Measurements from ENCODE around the gene PAXX.

The PAXX gene

DNA sequence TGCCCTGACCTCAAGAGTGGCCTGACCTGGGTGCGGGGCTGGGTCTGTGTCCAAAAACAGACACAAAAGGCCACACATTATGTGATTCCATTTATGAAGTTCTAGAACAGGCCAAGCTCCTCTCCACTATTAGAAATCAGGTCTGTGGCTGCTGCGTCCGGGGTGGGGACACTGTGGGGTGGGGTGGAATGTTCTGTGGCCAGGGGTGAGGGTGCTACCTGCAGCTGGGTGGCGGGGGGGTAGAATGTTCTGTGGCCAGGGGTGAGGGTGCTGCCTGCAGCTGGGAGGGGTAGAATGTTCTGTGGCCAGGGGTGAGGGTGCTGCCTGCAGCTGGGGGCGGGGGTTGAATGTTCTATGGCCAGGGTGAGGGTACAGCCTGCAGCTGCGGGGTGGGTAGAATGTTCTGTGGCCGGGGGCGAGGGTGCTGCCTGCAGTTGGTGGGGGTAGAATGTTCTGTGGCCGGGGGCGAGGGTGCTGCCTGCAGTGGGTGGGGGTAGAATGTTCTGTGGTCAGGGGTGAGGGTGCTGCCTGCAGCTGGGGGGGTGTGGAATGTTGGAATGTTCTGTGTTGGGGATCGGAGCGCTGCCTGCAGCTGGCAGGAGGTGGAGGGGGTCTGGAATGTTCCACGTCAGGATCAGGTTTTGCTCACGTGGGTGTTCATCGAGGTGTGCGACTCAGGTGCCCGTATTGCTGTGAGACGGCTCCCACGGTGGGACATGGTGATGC is 31.8 kb upstream of the PAXX start:
- Mint-ChIP-seq H3K27me3 (no peaks in the 10 kb centered on the region), H3K4me1 (peaks cover 11% of the 10 kb centered on the region), H3K4me3 (no peak overlapping the region), H3K36me3 (peaks cover 2% of the 10 kb centered on the region), H3K9me3 (peaks cover 5% of the 10 kb centered on the region), H3K27ac (peak overlapping the region; percentile 17)

GRCh38 chr9:136960938-136961275 is 31.3 kb upstream of the PAXX start:
- Mint-ChIP-seq H3K9me3 (peaks cover 5% of the 10 kb centered on the region), H3K27me3 (no peaks in the 10 kb centered on the region), H3K36me3 (peaks cover 2% of the 10 kb centered on the region), H3K4me1 (peaks cover 16% of the 10 kb centered on the region), H3K4me3 (no peak overlapping the region), H3K27ac (no peak overlapping the region)

DNA sequence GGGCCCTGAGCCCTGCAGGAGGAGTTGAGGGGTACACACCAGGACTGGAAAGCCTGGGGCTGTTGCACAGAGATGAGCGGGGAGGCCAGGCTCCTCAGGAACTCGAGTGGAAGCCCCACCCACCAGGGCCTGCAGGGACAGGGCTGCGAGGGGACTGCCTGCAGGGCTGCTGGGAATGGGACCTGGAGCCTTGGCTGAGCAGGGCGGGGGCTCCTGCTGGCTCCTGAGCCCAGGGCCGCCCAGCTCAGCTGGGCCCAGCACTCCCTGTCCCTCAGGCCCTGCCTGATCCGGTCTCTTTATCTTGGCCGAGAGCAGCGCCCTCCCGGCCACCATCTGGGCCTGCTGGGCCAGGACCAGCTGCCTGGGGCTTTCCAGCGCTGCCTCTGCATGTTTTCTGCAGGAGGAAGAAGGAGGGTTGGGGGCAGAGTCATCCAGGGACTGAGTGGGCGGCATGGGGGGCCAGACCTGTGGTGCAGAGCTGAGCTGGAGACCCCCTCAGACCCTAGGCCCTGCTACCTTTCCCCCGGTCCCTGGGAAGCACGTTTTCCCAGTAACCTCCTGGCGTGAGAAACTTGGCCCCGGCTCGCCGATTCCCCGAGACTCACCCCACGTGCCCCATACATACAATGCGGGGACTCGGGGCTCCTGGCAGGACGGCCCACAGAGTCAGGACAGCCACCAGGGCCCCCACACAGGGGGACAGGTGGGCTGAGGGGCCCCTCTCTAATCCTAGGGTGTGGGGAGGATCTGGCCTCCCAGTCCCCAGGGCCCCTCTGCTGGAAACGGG is 30.8 kb upstream of the PAXX start:
- Mint-ChIP-seq H3K4me1 (peaks cover 22% of the 10 kb centered on the region), H3K36me3 (peaks cover 2% of the 10 kb centered on the region), H3K27ac (no peak overlapping the region), H3K9me3 (peaks cover 4% of the 10 kb centered on the region), H3K4me3 (no peak overlapping the region), H3K27me3 (no peaks in the 10 kb centered on the region)

GRCh38 chr9:136962163-136962562 is 30.1 kb upstream of the PAXX start:
- Mint-ChIP-seq H3K36me3 (no peaks in the 10 kb centered on the region), H3K27ac (no peak overlapping the region), H3K4me3 (no peak overlapping the region), H3K9me3 (no peaks in the 10 kb centered on the region), H3K4me1 (peaks cover 23% of the 10 kb centered on the region), H3K27me3 (no peaks in the 10 kb centered on the region)

- Mint-ChIP-seq H3K9me3 (no peaks in the 10 kb centered on the region), H3K4me3 (no peak overlapping the region), H3K36me3 (no peaks in the 10 kb centered on the region), H3K4me1 (peaks cover 23% of the 10 kb centered on the region), H3K27me3 (no peaks in the 10 kb centered on the region), H3K27ac (no peak overlapping the region)
Measured at GRCh38 chr9:136962701-136963248, 29.4 kb upstream of the PAXX start.

GRCh38 chr9:136963341-136963740 is 28.9 kb upstream of the PAXX start:
- Mint-ChIP-seq H3K4me1 (peaks cover 23% of the 10 kb centered on the region), H3K4me3 (no peak overlapping the region), H3K27ac (no peak overlapping the region), H3K27me3 (no peaks in the 10 kb centered on the region), H3K36me3 (no peaks in the 10 kb centered on the region), H3K9me3 (no peaks in the 10 kb centered on the region)

DNA sequence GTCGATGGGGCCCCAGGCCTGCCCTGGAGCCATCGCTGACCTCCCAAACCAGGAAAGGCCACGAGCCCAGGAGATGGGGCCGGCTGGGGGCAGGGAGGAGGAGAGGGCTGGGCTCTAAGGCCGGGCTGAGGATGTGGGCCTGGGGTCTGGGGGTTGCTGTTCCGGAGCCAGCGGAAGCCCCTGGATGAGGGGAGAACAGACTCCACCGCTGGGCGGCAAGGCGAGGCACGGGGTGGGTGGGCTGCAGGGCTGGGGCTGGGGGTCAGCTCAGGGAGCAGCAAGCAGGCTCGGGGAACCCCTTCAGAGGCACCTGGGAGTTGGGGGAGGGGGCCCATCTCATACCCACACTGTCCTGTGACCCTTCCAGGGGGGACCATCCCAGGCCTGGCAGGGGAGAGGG is 28.5 kb upstream of the PAXX start:
- Mint-ChIP-seq H3K27me3 (no peaks in the 10 kb centered on the region), H3K9me3 (no peaks in the 10 kb centered on the region), H3K27ac (no peak overlapping the region), H3K4me1 (peaks cover 23% of the 10 kb centered on the region), H3K4me3 (no peak overlapping the region), H3K36me3 (no peaks in the 10 kb centered on the region)

DNA sequence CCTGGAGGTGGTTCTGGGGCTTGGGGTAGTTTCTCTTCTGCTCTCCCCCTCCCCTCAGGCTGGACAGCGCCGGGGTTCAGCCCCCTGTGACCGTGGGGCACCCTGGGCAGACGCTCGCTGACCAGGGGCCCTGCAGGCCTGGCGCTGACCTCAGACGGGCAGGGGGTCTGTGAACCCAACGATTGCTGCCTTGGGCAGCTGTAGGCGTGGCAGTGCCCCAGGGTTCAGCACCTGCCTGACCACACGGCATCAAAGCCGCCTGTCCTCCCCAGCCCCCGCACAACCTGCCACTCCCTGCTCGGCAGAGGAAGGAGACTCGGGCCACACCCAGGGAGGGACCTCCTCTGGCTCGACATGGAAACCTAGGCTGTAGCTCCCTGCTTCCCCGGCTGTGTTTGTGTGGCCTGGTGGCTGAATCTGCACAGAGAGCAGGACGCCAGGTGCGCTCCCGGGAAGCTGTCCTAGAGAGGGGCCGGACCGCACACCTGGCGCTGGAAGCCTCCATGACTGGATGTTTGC is 28.0 kb upstream of the PAXX start:
- Mint-ChIP-seq H3K9me3 (no peaks in the 10 kb centered on the region), H3K36me3 (no peaks in the 10 kb centered on the region), H3K27me3 (no peaks in the 10 kb centered on the region), H3K4me1 (peaks cover 23% of the 10 kb centered on the region), H3K4me3 (no peak overlapping the region), H3K27ac (no peak overlapping the region)

DNA sequence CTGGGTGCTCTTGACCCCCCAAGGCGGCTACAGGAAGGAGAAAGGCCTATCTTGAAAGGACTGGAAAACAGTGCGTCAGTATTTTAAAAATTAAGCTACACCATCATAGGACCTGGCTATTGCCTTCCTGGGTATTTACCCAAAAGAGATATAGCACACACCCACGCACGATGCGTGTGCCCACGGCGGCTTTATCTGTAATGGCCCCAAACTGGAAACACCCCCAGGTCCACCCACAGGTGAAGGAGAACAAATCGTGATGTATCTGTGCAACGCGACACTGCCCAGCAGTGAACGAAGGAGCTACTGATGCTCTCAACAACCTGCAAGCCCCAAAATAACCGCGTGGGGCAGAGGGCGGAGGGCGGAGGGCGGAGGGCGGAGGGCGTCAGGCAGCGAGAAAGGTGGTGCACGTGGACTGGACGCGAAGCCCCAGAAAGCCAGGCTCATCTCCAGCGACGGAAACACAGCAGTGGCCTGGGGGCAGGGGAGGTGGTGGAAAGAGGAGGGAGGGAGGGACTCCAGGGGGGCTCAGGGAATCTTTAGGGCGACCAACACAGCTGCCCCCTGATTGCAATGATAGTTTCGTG is 27.3 kb upstream of the PAXX start:
- no peak overlapping the region for H3K27ac Mint-ChIP-seq
- peaks cover 22% of the 10 kb centered on the region for H3K4me1 Mint-ChIP-seq
- H3K27me3 Mint-ChIP-seq = no peaks in the 10 kb centered on the region
- no peak overlapping the region for H3K4me3 Mint-ChIP-seq
- no peaks in the 10 kb centered on the region for H3K36me3 Mint-ChIP-seq
- no peaks in the 10 kb centered on the region for H3K9me3 Mint-ChIP-seq

GRCh38 chr9:136965771-136966484 is 26.3 kb upstream of the PAXX start:
- Mint-ChIP-seq H3K27ac (no peak overlapping the region), H3K9me3 (no peaks in the 10 kb centered on the region), H3K27me3 (no peaks in the 10 kb centered on the region), H3K36me3 (no peaks in the 10 kb centered on the region), H3K4me1 (peaks cover 20% of the 10 kb centered on the region), H3K4me3 (peak overlapping the region; percentile 24)

DNA sequence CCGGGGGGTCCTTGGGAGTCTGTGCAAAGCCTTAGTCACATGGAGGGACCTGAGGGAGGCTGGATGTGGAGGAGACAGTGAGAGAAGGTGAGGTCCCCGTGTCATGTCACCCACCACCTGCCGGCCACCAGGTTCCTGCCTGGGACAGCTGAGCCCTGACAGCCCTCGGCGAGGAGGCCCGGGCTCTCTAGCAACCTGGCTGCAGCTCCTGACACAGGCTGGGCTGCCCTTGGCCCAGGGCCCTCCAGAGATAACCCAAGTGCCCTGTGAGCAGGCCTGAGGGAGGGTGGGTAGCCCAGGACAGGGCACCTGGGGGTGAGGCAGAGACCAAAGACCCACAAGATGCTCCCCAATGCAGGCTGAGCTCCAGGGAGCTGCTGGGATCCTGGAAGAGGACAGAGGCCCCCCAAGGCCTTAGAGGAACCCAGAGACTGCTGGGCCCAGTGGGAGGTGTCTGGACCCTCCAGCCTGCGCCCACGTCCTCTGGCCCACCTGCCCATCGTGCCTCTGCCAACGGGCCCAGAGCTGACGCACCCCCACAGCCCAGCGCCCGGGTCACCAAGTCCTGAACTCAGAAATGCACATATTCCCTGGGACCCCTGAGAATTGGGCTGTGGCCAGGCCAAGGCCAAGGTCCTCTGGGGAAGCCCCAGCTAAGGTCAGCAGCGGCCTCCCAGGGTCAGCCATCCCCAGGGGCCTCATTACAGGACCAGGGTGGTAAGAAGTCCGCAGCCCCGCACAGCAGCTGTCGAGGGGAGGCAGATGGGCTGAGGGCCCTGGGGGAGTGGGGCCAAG is 23.7 kb upstream of the PAXX start:
- no peaks in the 10 kb centered on the region for H3K36me3 Mint-ChIP-seq
- H3K9me3 Mint-ChIP-seq = no peaks in the 10 kb centered on the region
- peaks cover 20% of the 10 kb centered on the region for H3K4me1 Mint-ChIP-seq
- H3K4me3 Mint-ChIP-seq = no peak overlapping the region
- H3K27ac Mint-ChIP-seq = peak overlapping the region; percentile 17
- H3K27me3 Mint-ChIP-seq = no peaks in the 10 kb centered on the region

DNA sequence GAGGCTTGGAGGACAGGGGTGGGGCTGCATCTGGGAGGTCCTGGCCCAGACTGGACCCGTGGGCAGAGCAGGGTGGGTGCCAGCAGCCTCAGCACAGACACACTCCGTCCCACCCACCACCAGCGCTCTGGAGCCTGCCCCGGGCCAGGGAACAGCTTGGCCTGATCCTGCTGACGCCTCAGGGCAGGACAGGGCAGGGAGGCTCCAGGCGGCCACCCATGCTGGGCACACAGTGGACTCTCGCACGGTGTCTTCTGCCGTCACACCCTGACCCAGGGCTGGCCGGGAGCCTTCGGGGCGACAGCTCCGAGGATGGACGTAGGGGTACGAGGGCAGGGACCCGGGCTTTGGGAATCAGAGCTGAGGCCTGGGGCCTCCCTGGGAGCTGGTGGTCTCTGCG is 23.1 kb upstream of the PAXX start:
- Mint-ChIP-seq H3K27ac (peak overlapping the region; percentile 17), H3K9me3 (no peaks in the 10 kb centered on the region), H3K27me3 (no peaks in the 10 kb centered on the region), H3K36me3 (no peaks in the 10 kb centered on the region), H3K4me3 (no peak overlapping the region), H3K4me1 (peaks cover 20% of the 10 kb centered on the region)

GRCh38 chr9:136969774-136970173 is 22.4 kb upstream of the PAXX start:
- Mint-ChIP-seq H3K4me1 (peaks cover 14% of the 10 kb centered on the region), H3K27me3 (no peaks in the 10 kb centered on the region), H3K9me3 (no peaks in the 10 kb centered on the region), H3K27ac (peak overlapping the region; percentile 17), H3K4me3 (no peak overlapping the region), H3K36me3 (no peaks in the 10 kb centered on the region)

DNA sequence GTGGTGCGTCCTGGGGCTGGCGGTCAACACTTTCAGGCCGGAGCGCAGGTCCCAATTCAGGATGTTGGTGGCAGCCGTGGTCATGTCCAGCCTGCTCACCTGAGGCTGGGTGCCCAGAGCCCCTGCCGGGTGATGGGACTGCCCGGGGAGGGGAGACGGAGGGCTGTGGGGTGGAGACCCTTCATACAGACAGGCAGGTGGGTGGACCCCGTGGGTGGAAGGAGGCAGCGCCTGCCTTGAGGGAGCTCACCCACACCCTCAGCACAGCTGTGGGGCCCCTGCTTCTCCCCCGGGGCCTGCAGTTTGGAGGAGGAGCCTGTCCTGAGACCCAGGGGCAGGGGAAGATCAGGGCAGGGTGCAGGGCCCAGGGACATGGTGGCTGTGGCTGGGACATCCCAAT is 21.9 kb upstream of the PAXX start:
- H3K9me3 Mint-ChIP-seq = no peaks in the 10 kb centered on the region
- H3K4me1 Mint-ChIP-seq = peaks cover 18% of the 10 kb centered on the region
- H3K36me3 Mint-ChIP-seq = no peaks in the 10 kb centered on the region
- H3K4me3 Mint-ChIP-seq = no peak overlapping the region
- no peak overlapping the region for H3K27ac Mint-ChIP-seq
- no peaks in the 10 kb centered on the region for H3K27me3 Mint-ChIP-seq

- Mint-ChIP-seq H3K4me3 (no peak overlapping the region), H3K27ac (no peak overlapping the region), H3K36me3 (no peaks in the 10 kb centered on the region), H3K27me3 (no peaks in the 10 kb centered on the region), H3K4me1 (peaks cover 7% of the 10 kb centered on the region), H3K9me3 (no peaks in the 10 kb centered on the region)
Measured at GRCh38 chr9:136971746-136972145, 20.5 kb upstream of the PAXX start.

All from activated naive CD4-positive, alpha-beta T cell treated with anti-CD3 and anti-CD28 coated beads, Interleukin-2, amount 50 U/mL, for 24 hours (primary cell).